Activated T-helper 17 cell treated with anti-CD3 and anti-CD28 coated beads, Interleukin-2, amount 50 U/mL, for 72 hours (primary cell): Measurements from ENCODE around the gene S100PBP. TPM values are rescaled to one million over a fixed set of nuclear protein-coding genes. Genes with fewer than 3 reads are reported as not detected.
"Not testable (repeated sequence)": the region's sequence is repeated elsewhere in the genome, so short reads cannot be mapped to it uniquely, and the experiment has no call there.

Experiments
- ATAC-seq: fragments of 150-1000 bp; cut with Tn5 transposase; replicated peaks from 2 replicates; pipeline ENCODE4 v1.10.0; 2021; ENCODE audit warnings: mild to moderate bottlenecking, moderate library complexity
- H3K27ac Mint-ChIP-seq: one replicate; pipeline ENCODE4 v1.8.0; 2022; ENCODE audit warnings: mixed read lengths
- H3K27me3 Mint-ChIP-seq: one replicate; pipeline ENCODE4 v1.8.0; 2022; ENCODE audit warnings: mixed read lengths
- H3K36me3 Mint-ChIP-seq: one replicate; pipeline ENCODE4 v1.8.0; 2022; ENCODE audit warnings: low read depth, mild to moderate bottlenecking, mixed read lengths
- H3K4me1 Mint-ChIP-seq: one replicate; pipeline ENCODE4 v1.8.0; 2022; ENCODE audit warnings: mixed read lengths
- H3K4me3 Mint-ChIP-seq: one replicate; pipeline ENCODE4 v1.8.0; 2022; ENCODE audit warnings: mild to moderate bottlenecking, mixed read lengths
- H3K9me3 Mint-ChIP-seq: one replicate; pipeline ENCODE4 v1.8.0; 2022; ENCODE audit warnings: mixed read lengths
- total RNA-seq, 2 donors: library from RNA; stranded (reverse); gene quantifications; one replicate each; pipeline ENCODE4 v1.2.3, GENCODE V29; 2022

The S100PBP gene
- total RNA-seq, 2 donors from 2014 or later: 42.7 to 48.1 TPM

GRCh38 chr1:32801096-32801715, 16.2 kb upstream of the S100PBP start:
- peak overlapping the region; percentile 86 for H3K27ac Mint-ChIP-seq
- peaks cover 99% of the 10 kb centered on the region for H3K36me3 Mint-ChIP-seq
- ATAC-seq: peak; percentile 74
- peaks cover 31% of the 10 kb centered on the region for H3K4me1 Mint-ChIP-seq
- no peaks in the 10 kb centered on the region for H3K9me3 Mint-ChIP-seq
- H3K4me3 Mint-ChIP-seq: peak overlapping the region; percentile 78
- no peaks in the 10 kb centered on the region for H3K27me3 Mint-ChIP-seq

GRCh38 chr1:32804460-32804859, 13.0 kb upstream of the S100PBP start:
- H3K27me3 Mint-ChIP-seq, ATAC-seq, H3K27ac Mint-ChIP-seq, H3K9me3 Mint-ChIP-seq, H3K4me3 Mint-ChIP-seq: not testable (repeated sequence)
- Mint-ChIP-seq H3K4me1 (peaks cover 24% of the 10 kb centered on the region), H3K36me3 (peaks cover 99% of the 10 kb centered on the region)

- Mint-ChIP-seq H3K27ac (no peak overlapping the region), H3K4me3 (no peak overlapping the region), H3K36me3 (peaks cover 100% of the 10 kb centered on the region), H3K9me3 (no peaks in the 10 kb centered on the region), H3K27me3 (no peaks in the 10 kb centered on the region), H3K4me1 (peaks cover 20% of the 10 kb centered on the region)
- no peak for ATAC-seq
Measured at GRCh38 chr1:32806290-32806689, 11.2 kb upstream of the S100PBP start.

- ATAC-seq: no peak
- peaks cover 15% of the 10 kb centered on the region for H3K4me1 Mint-ChIP-seq
- H3K4me3 Mint-ChIP-seq: no peak overlapping the region
- no peaks in the 10 kb centered on the region for H3K9me3 Mint-ChIP-seq
- H3K36me3 Mint-ChIP-seq: peaks cover 100% of the 10 kb centered on the region
- H3K27me3 Mint-ChIP-seq: no peaks in the 10 kb centered on the region
- H3K27ac Mint-ChIP-seq: no peak overlapping the region
Measured at GRCh38 chr1:32806910-32807523, 10.4 kb upstream of the S100PBP start.

- no peak for ATAC-seq
- Mint-ChIP-seq H3K4me1 (peaks cover 14% of the 10 kb centered on the region), H3K27ac (no peak overlapping the region), H3K9me3 (no peaks in the 10 kb centered on the region), H3K27me3 (no peaks in the 10 kb centered on the region), H3K36me3 (peaks cover 100% of the 10 kb centered on the region), H3K4me3 (no peak overlapping the region)
Measured at GRCh38 chr1:32808580-32808979, 8.9 kb upstream of the S100PBP start.

GRCh38 chr1:32810358-32810757, 7.1 kb upstream of the S100PBP start:
- H3K27ac Mint-ChIP-seq: no peak overlapping the region
- peaks cover 100% of the 10 kb centered on the region for H3K36me3 Mint-ChIP-seq
- no peaks in the 10 kb centered on the region for H3K9me3 Mint-ChIP-seq
- H3K4me1 Mint-ChIP-seq: peaks cover 23% of the 10 kb centered on the region
- ATAC-seq: no peak
- H3K27me3 Mint-ChIP-seq: no peaks in the 10 kb centered on the region
- no peak overlapping the region for H3K4me3 Mint-ChIP-seq

- no peak overlapping the region for H3K4me3 Mint-ChIP-seq
- no peak for ATAC-seq
- H3K9me3 Mint-ChIP-seq: no peaks in the 10 kb centered on the region
- peak overlapping the region; percentile 34 for H3K27ac Mint-ChIP-seq
- H3K36me3 Mint-ChIP-seq: peaks cover 96% of the 10 kb centered on the region
- peaks cover 27% of the 10 kb centered on the region for H3K4me1 Mint-ChIP-seq
- no peaks in the 10 kb centered on the region for H3K27me3 Mint-ChIP-seq
Measured at GRCh38 chr1:32811265-32811664, 6.2 kb upstream of the S100PBP start.

- Mint-ChIP-seq H3K9me3 (no peaks in the 10 kb centered on the region), H3K36me3 (peaks cover 96% of the 10 kb centered on the region), H3K4me1 (peaks cover 27% of the 10 kb centered on the region), H3K27me3 (no peaks in the 10 kb centered on the region), H3K27ac (no peak overlapping the region), H3K4me3 (no peak overlapping the region)
- no peak for ATAC-seq
Measured at GRCh38 chr1:32811917-32812316, 5.5 kb upstream of the S100PBP start.

- peak overlapping the region; percentile 20 for H3K27ac Mint-ChIP-seq
- peak overlapping the region; percentile 21 for H3K4me3 Mint-ChIP-seq
- H3K27me3 Mint-ChIP-seq: no peaks in the 10 kb centered on the region
- H3K36me3 Mint-ChIP-seq: peaks cover 80% of the 10 kb centered on the region
- H3K4me1 Mint-ChIP-seq: peaks cover 31% of the 10 kb centered on the region
- ATAC-seq: no peak
- no peaks in the 10 kb centered on the region for H3K9me3 Mint-ChIP-seq
Measured at GRCh38 chr1:32813941-32814739, 3.3 kb upstream of the S100PBP start.

GRCh38 chr1:32816676-32817158, 736 bp upstream of the S100PBP start:
- peaks cover 54% of the 10 kb centered on the region for H3K36me3 Mint-ChIP-seq
- peak overlapping the region; percentile 95 for H3K27ac Mint-ChIP-seq
- peak; percentile 29 for ATAC-seq
- H3K4me3 Mint-ChIP-seq: peak overlapping the region; percentile 95
- H3K4me1 Mint-ChIP-seq: peaks cover 26% of the 10 kb centered on the region
- no peaks in the 10 kb centered on the region for H3K27me3 Mint-ChIP-seq
- H3K9me3 Mint-ChIP-seq: no peaks in the 10 kb centered on the region

GRCh38 chr1:32817815-32818786, 648 bp downstream of the S100PBP start:
- Mint-ChIP-seq H3K27ac (peak overlapping the region; percentile 95), H3K4me1 (peaks cover 26% of the 10 kb centered on the region), H3K9me3 (no peaks in the 10 kb centered on the region), H3K4me3 (peak overlapping the region; percentile 95), H3K27me3 (no peaks in the 10 kb centered on the region), H3K36me3 (peaks cover 40% of the 10 kb centered on the region)
- ATAC-seq: peak; percentile 18

GRCh38 chr1:32818804-32819541, 1.5 kb downstream of the S100PBP start:
- Mint-ChIP-seq H3K36me3 (peaks cover 35% of the 10 kb centered on the region), H3K27me3 (no peaks in the 10 kb centered on the region), H3K27ac (peak overlapping the region; percentile 95), H3K4me1 (peaks cover 19% of the 10 kb centered on the region), H3K9me3 (no peaks in the 10 kb centered on the region), H3K4me3 (peak overlapping the region; percentile 95)
- ATAC-seq: peak; percentile 6

- Mint-ChIP-seq H3K9me3 (no peaks in the 10 kb centered on the region), H3K4me3 (no peak overlapping the region), H3K27me3 (no peaks in the 10 kb centered on the region), H3K36me3 (peaks cover 65% of the 10 kb centered on the region), H3K4me1 (no peaks in the 10 kb centered on the region), H3K27ac (no peak overlapping the region)
- ATAC-seq: no peak
Measured at GRCh38 chr1:32825181-32825580, 7.7 kb downstream of the S100PBP start.
